Activated CD8-positive, alpha-beta memory T cell treated with anti-CD3 and anti-CD28 coated beads for 1 hour (primary cell): ENCODE measurements around the gene ANKRD16.
"Not testable (repeated sequence)": the region's sequence is repeated elsewhere in the genome, so short reads cannot be mapped to it uniquely, and the experiment has no call there.

Experiments used
- DNase-seq, 2 donors: peaks; one replicate each; pipeline ENCODE4 v3.0.0-alpha.2; 2020; ENCODE audit warnings: low read depth in 1 of 2; ENCODE audit errors: extremely low read depth in 1 of 2

Gene ANKRD16

GRCh38 chr10:5877041-5877440 is 12.7 kb downstream of the ANKRD16 start:
- DNase-seq, result not testable (repeated sequence)

GRCh38 chr10:5876181-5876768 is 13.4 kb downstream of the ANKRD16 start:
- DNase-seq, result no peak

- peak in 1 of 2 donors; percentile 47 for DNase-seq
These were observed 16.1 kb downstream of the ANKRD16 start for GRCh38 chr10:5873515-5873995.

DNA sequence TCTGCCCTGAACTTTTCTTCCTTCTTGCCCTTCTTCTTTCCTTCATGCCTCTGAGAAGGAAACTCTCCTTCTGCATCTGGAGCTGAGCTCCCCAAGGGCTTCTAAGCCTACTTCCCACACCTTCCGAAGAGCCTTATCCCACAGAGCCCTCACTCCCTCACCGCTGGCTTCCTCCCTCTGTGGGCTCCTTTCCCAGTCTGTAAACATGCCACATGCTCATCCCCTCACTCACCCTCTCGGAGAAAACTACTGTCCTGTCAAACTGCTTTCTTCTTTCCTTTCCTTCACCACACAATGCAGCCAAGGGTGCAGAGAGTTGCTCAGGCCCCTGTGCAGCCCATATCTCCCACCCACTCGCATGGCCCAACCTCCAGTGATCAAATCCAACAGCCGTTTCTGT is 18.1 kb downstream of the ANKRD16 start:
- no peak for DNase-seq

DNA sequence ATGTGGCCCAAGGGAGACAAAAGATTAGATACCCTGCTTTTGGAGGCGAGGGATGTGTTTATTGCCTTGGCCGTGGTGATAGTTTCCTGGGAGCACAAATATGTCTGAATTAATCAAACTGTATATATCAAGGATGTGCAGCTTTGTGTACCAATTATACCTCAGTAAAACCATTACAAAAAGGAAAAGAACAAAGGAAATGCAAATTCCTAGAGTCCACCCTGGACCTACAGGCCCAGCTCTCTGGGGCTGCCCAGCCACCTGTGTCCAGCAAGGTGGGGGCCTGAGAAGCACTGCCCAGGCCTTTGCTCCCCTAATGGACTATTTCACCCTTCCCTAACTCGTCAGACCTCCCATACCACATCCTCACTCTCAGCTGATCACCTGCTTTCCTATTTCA is 20.5 kb downstream of the ANKRD16 start:
- DNase-seq, result no peak

- not testable (repeated sequence) for DNase-seq
These were observed 21.3 kb downstream of the ANKRD16 start for GRCh38 chr10:5868383-5868782.

- DNase-seq, result not testable (repeated sequence)
These were observed 22.5 kb downstream of the ANKRD16 start for GRCh38 chr10:5867091-5867615.

DNA sequence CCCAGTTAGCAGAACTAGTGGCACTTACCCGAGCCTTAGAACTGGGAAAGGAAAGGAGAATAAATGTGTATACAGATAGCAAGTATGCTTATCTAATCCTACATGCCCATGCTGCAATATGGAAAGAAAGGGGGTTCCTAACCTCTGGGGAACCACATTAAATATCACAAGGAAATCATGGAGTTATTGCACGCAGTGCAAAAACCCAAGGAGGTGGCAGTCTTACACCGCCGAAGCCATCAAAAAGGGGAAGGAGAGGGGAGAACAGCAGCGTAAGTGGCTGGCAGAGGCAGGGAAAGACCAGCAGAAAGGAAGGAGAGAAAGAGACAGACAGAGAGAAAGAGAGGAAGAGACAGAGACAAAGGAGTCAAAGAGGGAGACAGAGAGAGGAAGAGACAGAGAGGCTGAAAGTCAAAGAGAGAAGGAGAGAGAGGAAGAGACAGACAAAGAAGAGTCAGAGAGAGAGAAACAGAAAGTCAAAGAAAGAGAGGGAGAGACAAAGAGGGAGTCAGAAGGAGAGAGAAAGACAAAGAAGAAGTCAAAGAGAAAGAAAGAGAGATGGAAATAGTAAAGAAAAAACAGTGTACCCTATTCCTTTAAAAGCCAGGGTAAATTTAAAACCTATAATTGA is 23.1 kb downstream of the ANKRD16 start:
- not testable (repeated sequence) for DNase-seq

DNA sequence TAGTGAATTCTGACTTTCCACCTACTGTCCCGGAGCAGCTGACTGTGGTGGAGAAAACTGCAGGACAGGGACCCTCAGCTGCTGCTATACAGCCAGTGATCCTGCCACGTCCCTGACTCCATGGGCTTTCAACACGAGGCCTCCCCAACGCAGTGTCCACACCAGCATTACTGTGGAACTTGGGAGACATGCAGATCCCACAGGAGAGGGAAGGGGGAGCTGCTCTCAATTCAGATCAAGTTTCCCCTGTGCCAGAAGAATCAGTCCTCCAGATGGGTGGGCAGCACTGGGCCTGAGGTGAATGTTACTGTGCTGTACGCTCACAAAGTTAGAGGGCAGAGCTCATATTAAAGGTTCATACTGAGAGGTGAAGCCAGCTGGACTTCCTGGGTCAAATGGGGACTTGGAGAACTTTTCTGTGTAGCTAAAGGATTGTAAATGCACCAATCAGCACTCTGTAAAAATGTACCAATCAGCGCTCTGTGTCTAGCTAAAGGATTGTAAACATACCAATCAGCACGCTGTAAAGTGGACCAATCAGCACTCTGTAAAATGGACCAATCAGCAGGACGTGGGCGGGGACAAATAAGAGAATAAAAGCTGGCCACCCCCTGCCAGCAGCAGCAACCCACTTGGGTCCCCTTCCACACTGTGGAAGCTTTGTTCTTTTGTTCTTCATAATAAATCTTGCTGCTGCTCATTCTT is 26.6 kb downstream of the ANKRD16 start:
- DNase-seq, result not testable (repeated sequence)

DNA sequence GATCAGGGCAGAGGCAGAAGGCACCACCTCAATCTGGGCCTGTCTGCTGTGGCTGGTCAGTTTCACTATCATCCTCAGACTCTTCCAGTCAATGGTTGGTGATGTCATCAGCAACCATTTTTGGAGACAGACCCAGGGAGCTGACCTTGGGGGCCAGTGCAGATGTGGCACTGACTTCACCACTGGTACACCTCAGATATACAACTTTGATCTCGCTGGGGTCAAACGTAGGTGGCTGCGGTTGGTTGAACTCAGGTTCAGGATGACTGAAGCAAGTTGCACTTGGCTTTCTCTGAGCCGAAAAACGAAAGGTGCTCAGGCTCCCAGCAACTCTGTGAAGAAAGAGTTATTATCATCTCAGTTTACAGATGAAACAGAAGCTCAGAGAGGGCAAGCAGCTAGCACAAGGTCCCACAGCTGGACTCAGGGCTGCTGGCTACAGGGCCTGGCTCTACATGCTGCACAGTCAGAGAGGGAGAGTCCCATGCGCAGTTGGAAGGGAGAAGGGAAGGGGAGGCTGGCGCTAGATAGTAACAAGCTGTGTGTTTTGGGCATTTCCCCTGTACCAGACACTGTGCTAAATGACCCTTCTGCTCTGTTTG is 27.2 kb downstream of the ANKRD16 start:
- no peak for DNase-seq

DNA sequence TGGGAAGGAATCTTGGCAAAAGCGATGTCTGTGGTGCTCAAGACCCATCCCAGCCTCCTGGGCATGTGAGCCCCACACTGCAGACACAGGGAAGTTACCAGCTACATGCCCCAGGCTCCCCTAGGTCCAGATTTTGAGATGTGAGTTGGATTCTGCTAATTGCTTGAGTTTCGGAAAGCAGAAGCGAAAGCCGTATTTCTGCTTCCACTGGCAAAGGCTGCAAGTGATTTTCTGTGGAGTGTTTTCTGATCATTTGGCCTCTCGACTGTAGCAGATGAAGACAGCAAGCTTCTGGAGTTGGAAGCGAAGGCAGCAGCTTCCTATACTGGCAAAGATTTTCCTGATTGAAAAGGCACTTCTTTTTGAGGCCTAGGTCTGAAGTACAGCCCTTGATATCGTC is 29.6 kb downstream of the ANKRD16 start:
- no peak for DNase-seq

DNA sequence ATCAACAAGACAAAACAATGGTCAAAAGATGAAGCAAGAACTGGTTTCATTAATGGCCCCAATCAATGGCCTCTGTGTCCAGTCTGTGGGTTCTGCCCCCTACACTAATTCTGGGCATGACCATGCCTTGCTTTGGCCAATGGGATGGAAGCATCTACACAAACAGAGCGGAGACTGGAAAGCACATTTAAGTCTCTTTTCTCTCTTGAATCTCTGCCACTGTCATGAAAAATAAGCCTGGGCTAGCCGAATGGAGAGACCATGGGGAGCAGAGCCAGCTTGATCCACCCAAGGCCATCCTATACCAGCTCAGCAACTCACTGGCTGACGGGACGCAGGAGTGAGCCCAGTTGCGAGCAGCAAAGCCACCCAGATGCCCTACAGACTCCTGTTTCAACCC is 30.9 kb downstream of the ANKRD16 start:
- DNase-seq, result no peak

DNA sequence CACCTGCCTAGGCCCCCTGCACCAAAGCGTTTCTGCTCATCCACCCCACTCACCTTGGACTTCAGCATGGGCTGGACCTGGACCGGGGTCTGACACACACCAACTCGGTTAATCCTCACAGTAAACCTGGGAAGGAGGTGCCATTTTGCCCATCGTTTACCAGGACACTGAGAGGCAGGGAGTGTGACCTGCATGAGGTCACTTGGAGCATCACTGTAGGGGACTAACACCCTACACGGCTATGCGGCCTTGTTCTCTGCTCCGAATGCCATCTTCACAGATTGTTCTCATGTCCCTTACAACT is 33.0 kb downstream of the ANKRD16 start:
- DNase-seq, result no peak

DNA sequence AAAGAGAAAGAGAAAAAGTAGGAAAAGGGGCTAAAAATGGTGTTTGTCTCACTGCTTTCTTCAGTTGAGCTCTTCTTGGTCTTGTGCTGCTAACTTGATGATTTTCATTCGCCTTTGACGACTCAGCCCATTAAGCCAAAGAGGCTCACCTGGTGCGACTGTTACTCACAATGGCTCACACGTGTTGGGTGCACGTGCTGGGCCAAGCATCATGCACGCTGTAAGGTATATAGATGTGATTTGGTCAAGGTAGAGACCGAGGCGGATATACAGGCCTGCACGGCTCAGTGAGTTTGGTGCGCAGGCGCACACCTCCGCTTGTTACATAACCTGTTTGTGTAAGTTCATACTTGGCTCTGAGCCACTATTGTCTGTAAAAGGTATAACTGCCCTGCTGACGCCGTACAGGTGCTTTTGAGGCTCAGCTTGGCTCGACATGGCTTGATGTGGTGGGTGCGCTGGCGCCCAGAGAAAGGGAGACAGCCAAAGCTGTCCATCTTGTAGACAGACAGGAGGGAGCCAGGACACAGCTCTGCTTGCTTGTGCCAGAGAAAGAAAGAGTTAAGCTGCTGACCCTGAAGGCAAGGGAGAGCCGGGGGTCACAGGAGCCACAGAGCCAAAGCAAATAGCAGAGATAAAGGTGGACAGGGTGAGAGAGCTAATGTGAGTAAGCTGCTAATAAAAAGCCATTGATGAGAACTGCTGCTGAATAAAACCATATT is 33.6 kb downstream of the ANKRD16 start:
- no peak for DNase-seq

- DNase-seq, result no peak
These were observed 35.6 kb downstream of the ANKRD16 start for GRCh38 chr10:5854131-5854475.

GRCh38 chr10:5846667-5847066 is 43.0 kb downstream of the ANKRD16 start:
- not testable (repeated sequence) for DNase-seq

- DNase-seq, result no peak
These were observed 45.2 kb downstream of the ANKRD16 start for GRCh38 chr10:5844345-5845055.

DNA sequence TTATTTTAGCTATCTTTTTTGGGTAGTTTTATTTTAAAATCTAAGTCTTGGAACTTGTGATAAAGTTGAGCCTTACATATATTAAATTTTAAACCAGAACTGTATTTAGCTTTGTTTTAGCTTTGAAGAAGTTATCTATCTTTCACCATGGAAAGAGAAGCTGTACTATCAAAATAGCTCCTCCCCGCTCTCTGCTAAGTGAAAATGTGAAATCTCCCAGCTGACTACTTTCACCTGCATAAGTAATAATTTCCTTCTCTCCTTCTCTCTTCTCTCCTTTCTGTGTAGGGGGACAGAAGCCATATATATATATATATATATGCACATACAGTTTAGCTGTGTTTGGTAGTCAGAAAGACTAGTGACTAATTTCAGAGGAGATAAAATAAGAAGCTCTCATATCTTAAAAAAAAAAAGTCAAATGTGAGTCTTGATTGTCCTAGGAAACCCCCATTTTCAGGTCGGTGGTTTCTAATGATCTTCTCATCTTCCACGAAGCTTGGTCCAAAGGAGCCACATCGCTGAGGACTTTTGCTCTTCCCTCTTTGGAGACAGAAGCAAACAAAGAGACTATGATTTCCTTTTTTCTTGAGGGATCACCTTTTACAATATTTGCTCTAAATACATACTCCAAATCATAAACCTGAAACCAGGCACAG is 45.9 kb downstream of the ANKRD16 start:
- DNase-seq, result no peak

- no peak for DNase-seq
These were observed 47.7 kb downstream of the ANKRD16 start for GRCh38 chr10:5841965-5842364.
